K562 (cell line): ENCODE results near the gene NFATC3.

Source experiments
- ATF1 ChIP-seq, 2 experiments: fragments of 450-650 bp in 1 of 2; IDR thresholded peaks; 2 replicates each; pipeline ENCODE4 v1.6.1; 2016; ENCODE audit warnings: missing compliant biosample characterization in 1 of 2, missing genetic modification characterization in 1 of 2
- TF ChIP-seq, protein P1 (sequence below): sonication (generic); formaldehyde crosslinking; IDR thresholded peaks from 2 replicates; pipeline ENCODE4 v1.8.0; 2023; ENCODE audit warnings: mild to moderate bottlenecking, missing genetic modification reagents

DNA sequence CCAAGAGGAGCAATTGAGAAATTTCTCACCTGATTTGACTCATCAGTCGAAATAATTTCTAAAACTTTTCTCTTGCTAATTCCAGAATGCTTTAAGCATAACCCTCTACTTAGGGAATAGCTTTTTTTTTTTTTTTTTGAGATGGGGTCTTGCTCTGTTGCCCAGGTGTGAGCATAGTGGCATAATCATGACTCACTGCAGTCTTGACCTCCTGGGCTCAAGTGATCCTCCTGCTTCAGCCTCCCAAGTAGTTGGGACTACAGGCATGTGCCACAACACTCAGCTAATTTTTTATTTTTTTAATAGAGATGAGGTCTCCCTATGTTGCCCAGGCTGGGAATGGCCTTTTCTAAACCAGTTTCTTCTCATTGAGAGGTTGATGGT lies 13.7 kb upstream of the NFATC3 start:
- TF ChIP-seq, protein P1, sequence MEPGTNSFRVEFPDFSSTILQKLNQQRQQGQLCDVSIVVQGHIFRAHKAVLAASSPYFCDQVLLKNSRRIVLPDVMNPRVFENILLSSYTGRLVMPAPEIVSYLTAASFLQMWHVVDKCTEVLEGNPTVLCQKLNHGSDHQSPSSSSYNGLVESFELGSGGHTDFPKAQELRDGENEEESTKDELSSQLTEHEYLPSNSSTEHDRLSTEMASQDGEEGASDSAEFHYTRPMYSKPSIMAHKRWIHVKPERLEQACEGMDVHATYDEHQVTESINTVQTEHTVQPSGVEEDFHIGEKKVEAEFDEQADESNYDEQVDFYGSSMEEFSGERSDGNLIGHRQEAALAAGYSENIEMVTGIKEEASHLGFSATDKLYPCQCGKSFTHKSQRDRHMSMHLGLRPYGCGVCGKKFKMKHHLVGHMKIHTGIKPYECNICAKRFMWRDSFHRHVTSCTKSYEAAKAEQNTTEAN (CRISPR knock-in tag) = no peak
- TF ChIP-seq ATF1 (CRISPR knock-in tag; IDR thresholded peaks at IDR 0.05) (no peak), ATF1 (tag; IDR thresholded peaks at IDR 0.05) (no peak)
